OCI-LY3 (cell line): Measurements from ENCODE around the gene OR6B3.
"Not testable (repeated sequence)": the region's sequence is repeated elsewhere in the genome, so short reads cannot be mapped to it uniquely, and the experiment has no call there.

Experiments
- H2AFZ ChIP-seq: fragments of 200-600, 300-600 bp; shearing (Covaris generic); 2 replicates; pipeline ENCODE4 v1.6.0; 2014; ENCODE audit warnings: antibody characterized with exemption, low read depth, low read length
- H3K27ac ChIP-seq: fragments of 200-600, 300-600 bp; sonication (generic); 2 replicates; pipeline ENCODE4 v1.5.1; 2014; ENCODE audit warnings: mild to moderate bottlenecking, low read length, moderate library complexity, mixed read lengths
- H3K27me3 ChIP-seq: fragments of 200-600, 300-600 bp; sonication (generic); 2 replicates; pipeline ENCODE4 v1.6.1; 2014; ENCODE audit warnings: low read depth, low read length, mixed read lengths
- H3K36me3 ChIP-seq: fragments of 200-600, 300-600 bp; sonication (generic); replicated peaks from 2 replicates; pipeline ENCODE3; 2014; ENCODE audit warnings: low read depth, low read length, mixed read lengths
- H3K4me1 ChIP-seq: fragments of 300-600, 200-600 bp; sonication (generic); 2 replicates; pipeline ENCODE4 v1.6.1; 2014; ENCODE audit warnings: low read length, mixed read lengths
- H3K4me2 ChIP-seq: fragments of 200-600, 300-600 bp; sonication (generic); 2 replicates; pipeline ENCODE4 v1.6.1; 2014; ENCODE audit warnings: low read length, mixed read lengths
- H3K4me3 ChIP-seq: fragments of 300-600, 200-600 bp; sonication (generic); 2 replicates; pipeline ENCODE4 v1.5.1; 2014; ENCODE audit warnings: antibody characterized with exemption, mild to moderate bottlenecking, low read length, moderate library complexity
- H3K79me2 ChIP-seq: fragments of 300-600, 200-600 bp; shearing (Covaris generic); 2 replicates; pipeline ENCODE4 v1.6.1; 2014; ENCODE audit warnings: mild to moderate bottlenecking, low read length, mixed read lengths
- H3K9ac ChIP-seq: fragments of 300-600, 200-600 bp; shearing (Covaris generic); 2 replicates; pipeline ENCODE4 v1.6.0; 2014; ENCODE audit warnings: mild to moderate bottlenecking, low read length, moderate library complexity
- H3K9me3 ChIP-seq: fragments of 200-600, 300-600 bp; shearing (Covaris generic); 2 replicates; pipeline ENCODE4 v1.6.1; 2014; ENCODE audit warnings: low read length, mixed read lengths; ENCODE audit not compliant: insufficient read depth
- H4K20me1 ChIP-seq: fragments of 200-600, 300-600 bp; sonication (generic); 2 replicates; pipeline ENCODE4 v1.6.1; 2016; ENCODE audit warnings: low read length, mixed read lengths; ENCODE audit not compliant: insufficient read depth
- CTCF ChIP-seq: fragments of 200-600, 300-600 bp; sonication (generic); IDR thresholded peaks from 2 replicates; pipeline ENCODE4 v1.5.1; 2014; ENCODE audit warnings: antibody characterized with exemption, low read length, low read depth
- EZH2phosphoT487 ChIP-seq: fragments of 200-600 bp; shearing (Covaris generic); IDR thresholded peaks from 2 replicates; pipeline ENCODE4 v1.6.1; 2018; ENCODE audit warnings: antibody characterized with exemption, mixed run types, low read depth

The OR6B3 gene

GRCh38 chr2:240045098-240045497, 8.2 kb downstream of the OR6B3 start:
- H3K27ac ChIP-seq = no peak overlapping the region
- H3K4me1 ChIP-seq = no peaks in the 10 kb centered on the region
- no peaks in the 10 kb centered on the region for H3K36me3 ChIP-seq
- no peaks in the 10 kb centered on the region for H4K20me1 ChIP-seq
- H3K27me3 ChIP-seq = no peaks in the 10 kb centered on the region
- H3K79me2 ChIP-seq = no peaks in the 10 kb centered on the region
- H2AFZ ChIP-seq = no peak overlapping the region
- no peak overlapping the region for H3K4me3 ChIP-seq
- TF ChIP-seq CTCF = no peak
- TF ChIP-seq EZH2phosphoT487 = no peak
- no peak overlapping the region for H3K9ac ChIP-seq
- no peak overlapping the region for H3K4me2 ChIP-seq
- no peaks in the 10 kb centered on the region for H3K9me3 ChIP-seq

GRCh38 chr2:240044096-240044495, 9.2 kb downstream of the OR6B3 start:
- not testable (repeated sequence) for H4K20me1 ChIP-seq, H2AFZ ChIP-seq, H3K27me3 ChIP-seq, H3K4me2 ChIP-seq, H3K9me3 ChIP-seq, H3K36me3 ChIP-seq, H3K79me2 ChIP-seq, H3K9ac ChIP-seq, H3K4me1 ChIP-seq, H3K27ac ChIP-seq, H3K4me3 ChIP-seq

DNA sequence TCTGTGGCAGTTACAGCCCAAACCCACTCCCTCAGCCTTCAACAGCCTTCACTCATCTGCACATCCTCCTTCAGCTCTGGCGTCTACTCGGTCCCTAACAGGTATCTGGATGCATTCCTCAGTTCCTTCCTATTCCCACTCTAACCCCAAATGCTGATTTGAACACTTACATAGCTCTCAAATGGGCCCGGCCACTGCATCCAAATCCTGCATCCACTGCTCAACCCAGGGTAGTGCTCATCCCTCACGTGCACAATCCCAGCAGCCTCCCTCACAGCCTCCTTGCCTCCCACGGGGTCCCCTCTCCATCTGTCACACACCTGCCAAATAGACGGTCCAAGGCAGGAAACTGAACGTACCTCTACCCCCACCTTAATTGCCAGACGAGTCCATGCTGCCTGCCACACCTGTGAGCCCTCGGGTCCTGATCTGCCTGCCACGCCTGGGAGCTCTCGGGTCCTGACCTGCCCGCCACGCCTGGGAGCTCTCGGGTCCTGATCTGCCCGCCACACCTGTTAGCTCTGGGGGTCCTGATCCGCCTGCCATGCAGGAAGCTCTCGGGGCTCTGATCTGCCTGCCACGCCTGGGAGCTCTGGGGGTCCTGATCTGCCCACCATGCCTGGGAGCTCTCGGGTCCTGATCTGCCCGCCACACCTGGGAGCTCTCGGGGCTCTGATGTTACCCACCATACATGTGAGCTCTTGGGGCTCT, 9.9 kb downstream of the OR6B3 start:
- H3K27me3 ChIP-seq = no peaks in the 10 kb centered on the region
- no peak overlapping the region for H3K27ac ChIP-seq
- H3K4me2 ChIP-seq = no peak overlapping the region
- no peaks in the 10 kb centered on the region for H3K4me1 ChIP-seq
- H3K4me3 ChIP-seq = no peak overlapping the region
- H3K9ac ChIP-seq = no peak overlapping the region
- no peak overlapping the region for H2AFZ ChIP-seq
- H3K79me2 ChIP-seq = no peaks in the 10 kb centered on the region
- TF ChIP-seq EZH2phosphoT487 (no peak), CTCF (no peak)
- H3K36me3 ChIP-seq = no peaks in the 10 kb centered on the region
- no peaks in the 10 kb centered on the region for H3K9me3 ChIP-seq
- H4K20me1 ChIP-seq = no peaks in the 10 kb centered on the region

GRCh38 chr2:240042740-240043139, 10.6 kb downstream of the OR6B3 start:
- H3K79me2 ChIP-seq = no peaks in the 10 kb centered on the region
- no peaks in the 10 kb centered on the region for H4K20me1 ChIP-seq
- no peak overlapping the region for H3K4me3 ChIP-seq
- no peaks in the 10 kb centered on the region for H3K4me1 ChIP-seq
- H3K27me3 ChIP-seq = no peaks in the 10 kb centered on the region
- H3K4me2 ChIP-seq = no peak overlapping the region
- no peaks in the 10 kb centered on the region for H3K9me3 ChIP-seq
- H2AFZ ChIP-seq = no peak overlapping the region
- no peak overlapping the region for H3K27ac ChIP-seq
- no peak overlapping the region for H3K9ac ChIP-seq
- TF ChIP-seq EZH2phosphoT487 (no peak), CTCF (no peak)
- H3K36me3 ChIP-seq = no peaks in the 10 kb centered on the region
